ENCODE results near the gene SERTAD2. TPM values are rescaled to one million over a fixed set of nuclear protein-coding genes. Genes with fewer than 3 reads are reported as not detected.

Gene SERTAD2
- total RNA-seq, 2 donors from 2014 or later, result 15.3 to 26.0 TPM

GRCh38 chr2:64640153-64641044, 13.3 kb downstream of the SERTAD2 start:
- no peak for DNase-seq (ENCODE audit: low spot score)
- Histone ChIP-seq H3K36me3 (peaks cover 0 to 3% of the 10 kb centered on the region in 2 donors), H3K9me3 (no peaks in the 10 kb centered on the region), H3K27me3 (replicated peaks; ENCODE audit: insufficient read depth) (no peaks in the 10 kb centered on the region), H3K4me1 (replicated peaks) (peaks cover 6% of the 10 kb centered on the region), H3K4me3 (no peak overlapping the region), H3K27ac (no peak overlapping the region)
- intact Hi-C loops (cut with DNase I), result loop anchor here (10.0 kb wide), 1 partner anchor 116 kb away; the partner anchor contains the start of gene AFTPH
- 72% methylated on average over 12 of the region's 12 CpGs for WGBS
- no peak for TF ChIP-seq CTCF (IDR thresholded peaks at IDR 0.05)

GRCh38 chr2:64639691-64640090, 14.0 kb downstream of the SERTAD2 start:
- Histone ChIP-seq H3K9me3 (no peaks in the 10 kb centered on the region), H3K27ac (no peak overlapping the region), H3K4me3 (no peak overlapping the region), H3K4me1 (replicated peaks) (peaks cover 5% of the 10 kb centered on the region), H3K27me3 (replicated peaks; ENCODE audit: insufficient read depth) (no peaks in the 10 kb centered on the region), H3K36me3 (peaks cover 0 to 3% of the 10 kb centered on the region in 2 donors)
- DNase-seq (ENCODE audit: low spot score), result no peak
- TF ChIP-seq POLR2AphosphoS5 (IDR thresholded peaks at IDR 0.05), result no peak
- no peak for TF ChIP-seq CTCF (IDR thresholded peaks at IDR 0.05)
- TF ChIP-seq POLR2A (IDR thresholded peaks at IDR 0.05), result no peak
- 59% methylated on average over 2 of the region's 2 CpGs for WGBS
- intact Hi-C loops (cut with DNase I), result loop anchor here (10.0 kb wide), 1 partner anchor 115 kb away; the partner anchor contains the start of gene AFTPH

GRCh38 chr2:64638502-64639120, 15.1 kb downstream of the SERTAD2 start:
- Histone ChIP-seq H3K27ac (no peak overlapping the region), H3K36me3 (peaks cover 0 to 3% of the 10 kb centered on the region in 2 donors), H3K4me3 (no peak overlapping the region), H3K4me1 (replicated peaks) (peaks cover 3% of the 10 kb centered on the region), H3K9me3 (no peaks in the 10 kb centered on the region), H3K27me3 (replicated peaks; ENCODE audit: insufficient read depth) (no peaks in the 10 kb centered on the region)
- intact Hi-C loops (cut with DNase I), result no loop called here
- 74% methylated on average over 4 of the region's 4 CpGs for WGBS
- no peak for DNase-seq (ENCODE audit: low spot score)
- TF ChIP-seq POLR2AphosphoS5 (IDR thresholded peaks at IDR 0.05) (no peak), CTCF (IDR thresholded peaks at IDR 0.05) (no peak), POLR2A (IDR thresholded peaks at IDR 0.05) (no peak)

- intact Hi-C loops (cut with DNase I), result no loop called here
- no peak for DNase-seq (ENCODE audit: low spot score)
- peaks cover 3% of the 10 kb centered on the region for H3K4me1 ChIP-seq (replicated peaks)
- H3K36me3 ChIP-seq, result peaks cover 0 to 3% of the 10 kb centered on the region in 2 donors
- no peak overlapping the region for H3K4me3 ChIP-seq
- no peak for TF ChIP-seq CTCF (IDR thresholded peaks at IDR 0.05)
- TF ChIP-seq POLR2A (IDR thresholded peaks at IDR 0.05), result no peak
- TF ChIP-seq POLR2AphosphoS5 (IDR thresholded peaks at IDR 0.05), result no peak
- 78% methylated on average over 5 of the region's 5 CpGs for WGBS
- H3K9me3 ChIP-seq, result no peaks in the 10 kb centered on the region
- no peaks in the 10 kb centered on the region for H3K27me3 ChIP-seq (replicated peaks; ENCODE audit: insufficient read depth)
- H3K27ac ChIP-seq, result no peak overlapping the region
Observed at GRCh38 chr2:64637931-64638330, 15.8 kb downstream of the SERTAD2 start.
